B cell (primary cell): ENCODE data around the gene RIT1. TPM values are rescaled to one million over a fixed set of nuclear protein-coding genes. Genes with fewer than 3 reads are reported as not detected.
A peak's percentile ranks its signal among the peaks of the same experiment; 100 is the strongest.

Experiments
- ATAC-seq: fragments of 200-7000 bp; cut with Tn5 transposase; one replicate; pipeline ENCODE4 v1.10.0; 2021; ENCODE audit warnings: low read depth, mild to moderate bottlenecking, moderate number of reproducible peaks, moderate library complexity
- CTCF ChIA-PET: fragments of 350-600 bp; sonication (Branson Sonifier 250); formaldehyde crosslinking; loops from one replicate; lab custom pipeline; 2021; ENCODE audit warnings: antibody characterized with exemption, inconsistent platforms; lab: Charles Lee
- POLR2A ChIA-PET: fragments of 350-600 bp; sonication (Branson Sonifier 250); formaldehyde crosslinking; loops from one replicate; lab custom pipeline; 2021; ENCODE audit warnings: antibody characterized with exemption; lab: Charles Lee
- DNase-seq: peaks from one replicate; pipeline ENCODE4 v3.0.0; 2013
- H2AFZ ChIP-seq: 2 replicates; pipeline ENCODE4 v1.6.1; 2012; ENCODE audit warnings: mild to moderate bottlenecking, low read depth, low read length; ENCODE audit not compliant: insufficient read depth, poor library complexity, severe bottlenecking
- H3K27ac ChIP-seq, 2 donors: 1 replicate in 1 of 2; 2 replicates in 1 of 2; pipeline ENCODE4 v1.5.1; 2012 to 2013; ENCODE audit warnings: low read length in 2 of 2, mild to moderate bottlenecking in 2 of 2, moderate library complexity in 1 of 2
- H3K27me3 ChIP-seq, 4 experiments: fragments of 200-600 bp in 1 of 4; sonication (generic) in 1 of 4; replicated peaks in 1 of 4; 1 replicate in 2 of 4; 2 replicates in 2 of 4; pipeline versions ENCODE4 v1.6.1 to v1.7.0; 2013 to 2016; ENCODE audit warnings: low read length in 3 of 4, mild to moderate bottlenecking in 2 of 4, mixed read lengths in 1 of 4, moderate library complexity in 1 of 4; ENCODE audit not compliant: insufficient read depth in 4 of 4, control insufficient read depth in 3 of 4; ENCODE audit errors: control extremely low read depth in 1 of 4
- H3K36me3 ChIP-seq, 2 experiments: replicated peaks in 1 of 2; 1 replicate in 1 of 2; 2 replicates in 1 of 2; pipeline versions ENCODE4 v1.6.1 to v1.7.1; 2013; ENCODE audit warnings: low read length in 1 of 2; ENCODE audit not compliant: insufficient read depth in 2 of 2, control insufficient read depth in 1 of 2; ENCODE audit errors: control extremely low read depth in 1 of 2, extremely low read depth in 1 of 2
- H3K4me1 ChIP-seq, 2 donors: fragments of 200-600 bp in 1 of 2; sonication (generic) in 1 of 2; 1 replicate in 1 of 2; 2 replicates in 1 of 2; pipeline versions ENCODE4 v1.5.1 to v1.6.1; 2013 to 2017; ENCODE audit warnings: low read length in 2 of 2; ENCODE audit not compliant: control insufficient read depth in 2 of 2, insufficient read depth in 2 of 2
- H3K4me2 ChIP-seq: replicated peaks from 2 replicates; pipeline ENCODE3; 2012; ENCODE audit warnings: mild to moderate bottlenecking, low read depth, low read length; ENCODE audit not compliant: poor library complexity, severe bottlenecking
- H3K4me3 ChIP-seq, 5 experiments: fragments of 200-600 bp in 1 of 5; sonication (generic) in 1 of 5; 1 replicate in 3 of 5; 2 replicates in 2 of 5; pipeline versions ENCODE4 v1.5.1 to v1.7.0; 2011 to 2016; ENCODE audit warnings: low read length in 4 of 5, mild to moderate bottlenecking in 4 of 5, low read depth in 2 of 5, control low read depth in 1 of 5, moderate library complexity in 1 of 5; ENCODE audit not compliant: insufficient read depth in 1 of 5; ENCODE audit errors: control extremely low read depth in 1 of 5, extremely low read depth in 1 of 5
- H3K79me2 ChIP-seq: fragments of 200-600 bp; sonication (generic); one replicate; pipeline ENCODE4 v1.6.0; 2016; ENCODE audit warnings: low read length; ENCODE audit not compliant: control insufficient read depth, insufficient read depth
- H3K9ac ChIP-seq: fragments of 200-600 bp; sonication (generic); 2 replicates; pipeline ENCODE4 v1.6.1; 2017; ENCODE audit warnings: mild to moderate bottlenecking, low read length, moderate library complexity
- H3K9me3 ChIP-seq, 3 donors: one replicate each; pipeline versions ENCODE4 v1.6.1 to v1.7.1; 2013; ENCODE audit warnings: low read length in 2 of 3; ENCODE audit not compliant: control insufficient read depth in 2 of 3, insufficient read depth in 1 of 3; ENCODE audit errors: control extremely low read depth in 1 of 3
- H4K20me1 ChIP-seq: 2 replicates; pipeline ENCODE4 v1.6.0; 2012; ENCODE audit warnings: mild to moderate bottlenecking, low read length; ENCODE audit not compliant: insufficient read depth, control insufficient read depth, poor library complexity, severe bottlenecking
- H3K27ac Mint-ChIP-seq: one replicate; pipeline ENCODE4 v1.8.0; 2021; ENCODE audit warnings: mixed read lengths
- H3K27me3 Mint-ChIP-seq: one replicate; pipeline ENCODE4 v1.8.0; 2021; ENCODE audit warnings: mixed read lengths
- H3K4me1 Mint-ChIP-seq: one replicate; pipeline ENCODE4 v1.8.0; 2021; ENCODE audit warnings: mixed read lengths
- H3K4me3 Mint-ChIP-seq: one replicate; pipeline ENCODE4 v1.8.0; 2021; ENCODE audit warnings: mixed read lengths
- H3K9me3 Mint-ChIP-seq: one replicate; pipeline ENCODE4 v1.8.0; 2022; ENCODE audit warnings: mixed read lengths; ENCODE audit not compliant: insufficient read depth
- CTCF ChIP-seq: fragments of 200-600 bp; IDR thresholded peaks from one replicate; pipeline ENCODE4 v1.8.0; 2022; ENCODE audit warnings: antibody characterized with exemption, mild to moderate bottlenecking
- EZH2 ChIP-seq: IDR thresholded peaks from 2 replicates; pipeline ENCODE4 v1.6.1; 2012; ENCODE audit warnings: borderline replicate concordance, low read depth, mild to moderate bottlenecking, moderate library complexity, low read length; ENCODE audit not compliant: insufficient read depth, poor library complexity, severe bottlenecking
- WGBS: methylation state at CpG from one replicate; pipeline ENCODE4 v1.1.5; 2013; ENCODE audit warnings: missing lambda C conversion rate; ENCODE audit not compliant: insufficient coverage; 5-methylcytosine and 5-hydroxymethylcytosine counted together
- intact Hi-C: fragments of 100-400 bp; cut with micrococcal nuclease; formaldehyde crosslinking; loops from one replicate; pipeline ENCODE4 v1.10.0; 2022
- polyA plus RNA-seq: library from polyadenylated mRNA; depleted of rRNA; stranded (reverse); fragments of >200 nt; gene quantifications from 2 replicates; pipeline ENCODE4 v1.2.3, GENCODE V29; 2012
- total RNA-seq, 2 donors: library from RNA; stranded (reverse); fragments of 120-200 nt in 1 of 2; gene quantifications; 1 replicate in 1 of 2; 2 replicates in 1 of 2; pipeline versions ENCODE4 v1.2.3 to v1.2.4, GENCODE V29; 2013 to 2022

RIT1 gene
- total and polyA plus RNA-seq, 2 donors (not counting 1 experiment from before 2014, with no cell fraction given), result 14.2 to 45.7 TPM

DNA sequence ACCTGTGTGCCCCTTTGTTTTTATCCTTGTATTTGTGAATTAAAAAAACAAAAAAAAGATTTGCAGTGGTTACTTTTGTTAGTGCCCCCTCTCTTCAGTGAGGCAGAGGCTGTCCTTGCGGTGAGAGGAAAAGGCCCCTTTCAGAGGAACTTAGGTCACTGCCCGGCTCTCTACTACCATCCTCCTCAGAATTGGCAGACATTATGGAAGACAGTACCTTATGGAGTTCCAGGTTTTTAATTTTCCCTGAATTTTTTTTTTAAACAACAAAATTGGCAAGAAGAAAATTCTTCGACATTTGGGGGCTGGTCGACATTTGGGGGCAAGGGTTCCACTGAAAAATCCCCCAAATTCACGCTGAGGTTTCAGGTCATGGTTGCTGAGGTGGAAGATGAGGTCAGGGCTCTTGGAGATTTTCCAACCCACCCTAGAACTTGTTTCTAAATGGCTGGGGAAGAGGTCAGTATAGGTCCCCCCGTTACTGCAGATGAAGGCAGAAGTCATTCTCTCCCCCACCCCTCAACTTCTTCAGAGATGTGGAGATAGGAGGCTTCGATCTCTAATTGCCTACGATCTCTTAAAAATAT is 35.6 kb upstream of the RIT1 start:
- Mint-ChIP-seq H3K4me3 (peak overlapping the region; percentile 9), H3K27me3 (no peaks in the 10 kb centered on the region), H3K9me3 (no peaks in the 10 kb centered on the region), H3K27ac (peak overlapping the region; percentile 92), H3K4me1 (peaks cover 56% of the 10 kb centered on the region)
- whole genome bisulfite sequencing, result 55% methylated on average over 2 of the region's 8 CpGs
- ATAC-seq, result peak; percentile 11
- H3K4me2 ChIP-seq, result peak overlapping the region; percentile 83
- H2AFZ ChIP-seq, result no peak overlapping the region
- no peak for DNase-seq
- H3K79me2 ChIP-seq, result peaks cover 12% of the 10 kb centered on the region
- H3K4me3 ChIP-seq, result peak overlapping the region in 1 of 5 experiments; percentile 4
- no peaks in the 10 kb centered on the region for H3K9me3 ChIP-seq
- H3K9ac ChIP-seq, result peak overlapping the region; percentile 16
- H3K27ac ChIP-seq, result peak overlapping the region; percentile 76 to 89
- ChIA-PET POLR2A (interaction anchor here (0.6 to 5.4 kb wide), 8 partner anchors 11 to 641 kb away, joined by 3 to 61 read pairs (median 13); partner anchors contain the start of genes ARHGEF2 and KHDC4), CTCF (interaction anchor here (0.9 to 4.8 kb wide), 10 partner anchors 9 to 48 kb away, joined by 3 to 48 read pairs (median 8); partner anchors contain the start of gene KHDC4)
- H3K36me3 ChIP-seq, result peaks cover 0 to 48% of the 10 kb centered on the region in 2 experiments
- peaks cover 55 to 60% of the 10 kb centered on the region in 2 donors for H3K4me1 ChIP-seq
- peaks cover 18% of the 10 kb centered on the region for H4K20me1 ChIP-seq
- TF ChIP-seq CTCF (no peak), EZH2 (no peak)
- intact Hi-C loops, result loop anchor here (1.0 kb wide), 3 partner anchors 12 to 32 kb away; partner anchors contain the start of genes ARHGEF2 and KHDC4
- H3K27me3 ChIP-seq, result no peaks in the 10 kb centered on the region

DNA sequence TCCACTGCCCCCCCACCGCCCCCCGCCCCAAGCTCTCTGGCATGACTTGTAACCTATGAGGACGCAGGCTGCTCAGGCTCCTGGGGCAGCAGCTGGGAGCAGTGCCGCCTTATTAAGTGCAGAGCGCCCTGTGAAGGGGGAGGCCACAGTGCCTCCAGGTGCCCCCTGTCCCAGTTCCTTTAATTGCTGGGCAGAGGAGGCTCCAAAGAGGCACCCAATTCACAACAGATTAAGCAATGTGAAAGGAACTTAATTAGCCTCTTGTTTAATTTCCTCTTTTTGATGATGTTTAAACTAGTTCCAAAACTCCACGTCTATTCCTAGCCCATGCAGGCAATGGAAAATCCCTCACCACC is 33.3 kb upstream of the RIT1 start:
- peak overlapping the region; percentile 76 to 89 for H3K27ac ChIP-seq

More for the DNA sequence above, 33.3 kb upstream of the RIT1 start:
- TF ChIP-seq EZH2 (no peak), CTCF (no peak)
- peak overlapping the region; percentile 92 for H3K27ac Mint-ChIP-seq
- no peaks in the 10 kb centered on the region for H3K27me3 Mint-ChIP-seq
- intact Hi-C loops, result no loop called here
- DNase-seq (peak; percentile 46), ATAC-seq (no peak)
- Histone ChIP-seq H3K4me1 (peaks cover 77 to 83% of the 10 kb centered on the region in 2 donors), H3K36me3 (peaks cover 0 to 27% of the 10 kb centered on the region in 2 experiments), H3K4me2 (peak overlapping the region; percentile 83), H4K20me1 (no peaks in the 10 kb centered on the region), H3K9ac (no peak overlapping the region), H3K79me2 (no peaks in the 10 kb centered on the region), H3K27me3 (no peaks in the 10 kb centered on the region), H3K9me3 (no peaks in the 10 kb centered on the region), H3K4me3 (no peak overlapping the region), H2AFZ (no peak overlapping the region)
- ChIA-PET CTCF (interaction anchor here (0.6 to 4.8 kb wide), 9 partner anchors 11 to 789 kb away, joined by 3 to 48 read pairs (median 6); partner anchors contain the start of gene KHDC4), POLR2A (interaction anchor here (0.5 to 5.4 kb wide), 10 partner anchors 10 to 621 kb away, joined by 3 to 61 read pairs (median 6); partner anchors contain the start of genes ARHGEF2, KHDC4 and UBQLN4)
- peaks cover 77% of the 10 kb centered on the region for H3K4me1 Mint-ChIP-seq
- peak overlapping the region; percentile 61 for H3K4me3 Mint-ChIP-seq
- 13% methylated on average over 3 of the region's 6 CpGs for WGBS
- no peaks in the 10 kb centered on the region for H3K9me3 Mint-ChIP-seq
